Stomach smooth muscle (tissue), 2 donors: ENCODE data around the gene PC.

Experiments used
- H3K27ac ChIP-seq: one replicate; pipeline ENCODE4 v1.7.0; 2013; ENCODE audit warnings: mild to moderate bottlenecking, low read length, inconsistent platforms
- H3K27me3 ChIP-seq, 2 donors: one replicate each; pipeline ENCODE4 v1.7.0; 2013; ENCODE audit warnings: low read length in 2 of 2; ENCODE audit not compliant: insufficient read depth in 2 of 2, control insufficient read depth in 1 of 2
- H3K36me3 ChIP-seq, 2 donors: one replicate each; pipeline ENCODE4 v1.7.0; 2013; ENCODE audit warnings: low read length in 2 of 2; ENCODE audit not compliant: control insufficient read depth in 2 of 2, insufficient read depth in 2 of 2
- H3K4me1 ChIP-seq: one replicate; pipeline ENCODE4 v1.7.0; 2013; ENCODE audit warnings: low read length; ENCODE audit not compliant: control insufficient read depth, insufficient read depth
- H3K4me3 ChIP-seq, 2 donors: one replicate each; pipeline ENCODE4 v1.7.0; 2013; ENCODE audit warnings: low read length in 2 of 2
- H3K9ac ChIP-seq, 2 donors: one replicate each; pipeline ENCODE4 v1.7.0; 2013; ENCODE audit warnings: low read length in 2 of 2, mild to moderate bottlenecking in 1 of 2
- H3K9me3 ChIP-seq, 2 donors: one replicate each; pipeline ENCODE4 v1.7.0; 2013; ENCODE audit warnings: low read length in 2 of 2; ENCODE audit not compliant: control insufficient read depth in 2 of 2
- donor health status: healthy.
- donor health status: Pancreatic carcinoma.

PC gene

GRCh38 chr11:66953081-66953833 is 4.9 kb downstream of the PC start:
- no peak overlapping the region for H3K27ac ChIP-seq
- no peak overlapping the region for H3K4me3 ChIP-seq
- H3K36me3 ChIP-seq = no peaks in the 10 kb centered on the region
- H3K27me3 ChIP-seq = no peaks in the 10 kb centered on the region
- H3K9ac ChIP-seq = no peak overlapping the region
- H3K4me1 ChIP-seq = peaks cover 4% of the 10 kb centered on the region
- H3K9me3 ChIP-seq = no peaks in the 10 kb centered on the region

DNA sequence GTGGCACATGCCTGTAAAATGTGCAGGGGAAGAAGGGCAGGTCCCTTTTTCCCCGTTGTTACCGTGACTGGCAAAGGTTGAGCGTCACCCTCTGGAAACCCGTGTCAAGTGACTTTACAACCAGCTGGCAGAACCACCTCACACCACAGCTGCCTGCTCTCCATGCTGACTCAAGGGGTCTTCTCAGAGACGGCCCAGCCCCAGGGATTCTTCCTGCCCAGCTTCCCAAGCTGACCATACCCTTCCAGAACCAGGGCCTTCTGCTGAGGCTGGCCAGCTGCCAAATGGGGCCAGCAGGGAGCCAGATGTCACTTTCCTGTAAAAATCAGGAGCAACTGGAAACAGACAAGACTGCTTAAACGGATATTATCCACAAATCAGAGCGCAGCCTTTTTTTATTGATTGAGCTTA is 6.3 kb downstream of the PC start:
- no peaks in the 10 kb centered on the region for H3K36me3 ChIP-seq
- H3K4me3 ChIP-seq = no peak overlapping the region
- no peaks in the 10 kb centered on the region for H3K27me3 ChIP-seq
- H3K27ac ChIP-seq = no peak overlapping the region
- no peak overlapping the region for H3K9ac ChIP-seq
- no peaks in the 10 kb centered on the region for H3K9me3 ChIP-seq
- H3K4me1 ChIP-seq = no peaks in the 10 kb centered on the region

- H3K4me3 ChIP-seq = no peak overlapping the region
- H3K27ac ChIP-seq = no peak overlapping the region
These were observed 7.0 kb downstream of the PC start for GRCh38 chr11:66951135-66951534.

DNA sequence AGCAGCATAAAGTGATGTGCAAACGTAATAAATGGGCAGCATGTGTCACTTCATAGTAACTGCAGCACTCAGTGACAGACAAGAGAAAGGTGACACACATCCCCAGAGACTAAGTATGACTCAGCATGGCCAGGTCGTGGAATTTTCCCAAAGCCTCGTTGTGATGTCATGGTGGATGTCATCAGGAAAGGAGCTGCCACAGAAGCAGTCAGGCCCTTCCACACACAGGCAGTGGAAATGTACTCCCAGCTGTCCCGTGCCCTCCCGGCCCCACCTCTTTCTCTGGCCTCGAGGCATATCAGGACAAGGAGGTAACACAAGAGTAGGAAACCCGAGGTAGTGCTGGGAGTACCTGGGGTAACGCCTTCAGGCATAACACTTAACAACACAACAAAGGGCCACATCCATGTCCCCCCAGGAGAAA is 8.1 kb downstream of the PC start:
- no peak overlapping the region for H3K4me3 ChIP-seq
- no peaks in the 10 kb centered on the region for H3K4me1 ChIP-seq
- no peaks in the 10 kb centered on the region for H3K36me3 ChIP-seq
- H3K9me3 ChIP-seq = no peaks in the 10 kb centered on the region
- H3K27ac ChIP-seq = no peak overlapping the region
- peak overlapping the region in 1 of 2 donors; percentile 5 for H3K9ac ChIP-seq
- no peaks in the 10 kb centered on the region for H3K27me3 ChIP-seq

More at GRCh38 chr11:66951135-66951534, 7.0 kb downstream of the PC start:
- no peak overlapping the region for H3K9ac ChIP-seq
- H3K9me3 ChIP-seq = no peaks in the 10 kb centered on the region
- H3K36me3 ChIP-seq = no peaks in the 10 kb centered on the region
- no peaks in the 10 kb centered on the region for H3K4me1 ChIP-seq
- H3K27me3 ChIP-seq = no peaks in the 10 kb centered on the region

DNA sequence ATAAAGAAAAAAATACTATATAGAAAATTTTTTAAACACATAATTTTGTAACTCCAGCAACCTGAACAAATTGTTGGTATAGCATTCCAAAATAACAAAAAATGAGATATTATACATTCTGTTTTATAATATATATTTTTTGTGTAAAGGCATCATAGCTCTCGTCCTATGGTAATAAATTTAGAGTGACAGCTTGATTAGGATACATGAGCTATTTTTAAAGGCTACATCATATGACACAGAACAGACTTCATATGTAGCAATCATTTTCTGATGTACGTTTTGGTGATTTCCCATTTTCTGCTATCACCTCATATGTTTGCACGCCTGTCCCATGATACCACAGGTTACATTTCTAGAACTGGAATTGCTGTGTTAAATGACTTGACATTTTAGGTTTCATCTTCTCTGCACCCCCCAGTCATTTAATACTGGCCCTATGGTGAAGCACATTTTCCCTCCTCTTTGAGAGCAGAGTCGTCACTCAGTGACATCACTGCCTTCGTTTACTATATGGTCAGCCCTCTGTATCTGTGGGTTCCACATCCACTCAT is 19.5 kb downstream of the PC start:
- Histone ChIP-seq H3K9ac (no peak overlapping the region), H3K4me1 (no peaks in the 10 kb centered on the region), H3K4me3 (no peak overlapping the region), H3K27ac (no peak overlapping the region), H3K9me3 (no peaks in the 10 kb centered on the region), H3K36me3 (no peaks in the 10 kb centered on the region), H3K27me3 (no peaks in the 10 kb centered on the region)

- no peak overlapping the region for H3K27ac ChIP-seq
- no peaks in the 10 kb centered on the region for H3K27me3 ChIP-seq
- no peak overlapping the region for H3K9ac ChIP-seq
- no peaks in the 10 kb centered on the region for H3K4me1 ChIP-seq
- no peak overlapping the region for H3K4me3 ChIP-seq
- H3K36me3 ChIP-seq = no peaks in the 10 kb centered on the region
- H3K9me3 ChIP-seq = no peaks in the 10 kb centered on the region
These were observed 20.9 kb downstream of the PC start for GRCh38 chr11:66937193-66937733.

GRCh38 chr11:66936311-66936711 is 21.9 kb downstream of the PC start:
- Histone ChIP-seq H3K4me1 (no peaks in the 10 kb centered on the region), H3K4me3 (no peak overlapping the region), H3K27me3 (no peaks in the 10 kb centered on the region), H3K36me3 (no peaks in the 10 kb centered on the region), H3K9me3 (no peaks in the 10 kb centered on the region), H3K27ac (no peak overlapping the region), H3K9ac (no peak overlapping the region)

GRCh38 chr11:66934950-66935779 is 23.0 kb downstream of the PC start:
- Histone ChIP-seq H3K27me3 (no peaks in the 10 kb centered on the region), H3K4me3 (no peak overlapping the region), H3K4me1 (no peaks in the 10 kb centered on the region), H3K36me3 (no peaks in the 10 kb centered on the region), H3K9ac (no peak overlapping the region), H3K27ac (no peak overlapping the region), H3K9me3 (no peaks in the 10 kb centered on the region)

DNA sequence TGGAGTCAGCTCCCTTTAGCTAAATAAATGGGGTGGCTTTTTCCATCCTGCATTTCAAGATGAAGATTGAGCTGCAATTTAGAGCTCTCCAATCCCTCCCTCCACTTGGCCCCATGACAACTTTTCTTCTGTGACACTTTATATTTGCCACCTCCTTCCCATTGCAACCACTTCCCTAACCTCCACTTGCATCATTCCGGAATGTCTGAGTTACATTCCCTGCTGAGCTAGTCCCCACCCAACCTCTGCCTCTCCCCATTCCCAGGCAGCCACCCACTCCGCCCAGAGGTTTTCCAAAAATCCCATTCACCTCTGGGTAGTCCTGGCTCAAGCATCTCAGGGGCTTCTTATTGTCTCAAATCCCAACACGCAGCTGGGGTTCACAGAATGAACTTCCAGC is 24.7 kb downstream of the PC start:
- H3K4me1 ChIP-seq = no peaks in the 10 kb centered on the region
- H3K27ac ChIP-seq = no peak overlapping the region
- no peak overlapping the region for H3K4me3 ChIP-seq
- H3K9me3 ChIP-seq = no peaks in the 10 kb centered on the region
- H3K27me3 ChIP-seq = no peaks in the 10 kb centered on the region
- no peaks in the 10 kb centered on the region for H3K36me3 ChIP-seq
- H3K9ac ChIP-seq = no peak overlapping the region

DNA sequence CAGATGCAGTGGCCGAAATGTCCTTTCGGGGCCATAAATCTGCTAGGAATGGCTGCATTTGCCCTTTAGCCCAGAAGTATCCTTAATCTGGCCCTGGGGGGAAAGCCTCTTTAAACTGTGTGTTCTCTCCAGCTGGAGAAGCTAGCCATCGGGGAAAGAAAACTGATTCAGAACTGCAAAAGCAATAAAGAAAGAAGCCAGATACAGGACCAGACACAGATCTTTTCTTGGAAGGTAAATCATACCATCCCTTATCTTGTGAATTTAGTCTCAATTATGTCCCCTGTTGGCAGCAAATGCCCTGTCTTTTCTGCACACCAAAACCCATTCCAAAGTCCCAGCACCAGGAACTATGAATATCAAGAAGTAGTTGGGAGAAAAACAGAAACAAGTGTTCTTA is 25.6 kb downstream of the PC start:
- Histone ChIP-seq H3K4me1 (no peaks in the 10 kb centered on the region), H3K27ac (no peak overlapping the region), H3K9me3 (no peaks in the 10 kb centered on the region), H3K4me3 (no peak overlapping the region), H3K36me3 (no peaks in the 10 kb centered on the region), H3K9ac (no peak overlapping the region), H3K27me3 (no peaks in the 10 kb centered on the region)
